ENCODE measurements around the gene RAB17.

Gene RAB17

DNA sequence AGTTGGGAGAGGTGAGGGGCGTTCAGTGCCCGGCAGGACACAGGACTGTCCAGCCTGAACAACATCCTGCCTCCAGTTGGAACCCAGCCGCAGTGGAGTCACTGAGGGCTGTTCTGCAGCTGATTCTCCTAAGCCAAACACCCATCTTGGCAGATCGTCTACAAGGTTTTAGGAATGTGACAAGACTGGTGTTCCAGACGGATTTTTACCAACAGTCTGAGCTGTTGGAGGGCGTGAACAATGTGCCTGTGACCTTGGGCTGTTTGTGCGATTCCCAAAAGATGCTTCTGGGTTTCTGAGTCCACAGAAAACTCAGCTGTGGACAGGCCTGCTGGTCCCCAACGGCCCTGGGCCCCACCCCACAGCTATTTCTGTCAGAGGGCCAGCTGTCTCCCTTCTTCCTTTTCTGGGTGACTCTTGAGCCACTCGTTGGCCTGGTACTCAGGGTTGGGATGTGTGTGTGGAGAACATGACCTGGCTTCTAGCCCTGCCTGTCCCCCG lies 42.6 kb upstream of the RAB17 start:
- no peaks in the 10 kb centered on the region for H3K36me3 ChIP-seq (ENCODE audit: insufficient read depth, low read length)
- no peak overlapping the region for H3K4me3 ChIP-seq (ENCODE audit: low read depth, low read length, poor library complexity, severe bottlenecking)
- TF ChIP-seq EZH2 (IDR thresholded peaks at IDR 0.05; ENCODE audit: borderline replicate concordance, low read length) (no peak), CTCF (IDR thresholded peaks at IDR 0.05; ENCODE audit: low read length) (no peak)
- no peak overlapping the region for H3K9ac ChIP-seq (ENCODE audit: low read length)
- no peaks in the 10 kb centered on the region for H4K20me1 ChIP-seq (ENCODE audit: insufficient read depth, low read length)
- no peak overlapping the region for H3K4me2 ChIP-seq (ENCODE audit: low read length)
- H3K9me3 ChIP-seq (ENCODE audit: low read length): no peaks in the 10 kb centered on the region
- no peaks in the 10 kb centered on the region for H3K4me1 ChIP-seq (ENCODE audit: insufficient read depth, low read length, severe bottlenecking)
- no peaks in the 10 kb centered on the region for H3K79me2 ChIP-seq (ENCODE audit: insufficient read depth, low read length)
- H3K9me2 ChIP-seq (ENCODE audit: low read depth, low read length): no peaks in the 10 kb centered on the region
- no peak overlapping the region for H3K27ac ChIP-seq (ENCODE audit: low read depth, low read length, poor library complexity, severe bottlenecking)
- H3K27me3 ChIP-seq (ENCODE audit: insufficient read depth, low read length): no peaks in the 10 kb centered on the region; the same call in 1 of the 2 replicates
- H3F3A ChIP-seq (ENCODE audit: insufficient read depth, low read length): no peaks in the 10 kb centered on the region
- no peak overlapping the region for H2AFZ ChIP-seq (ENCODE audit: low read length)

GRCh38 chr2:237631801-237632585 lies 41.5 kb upstream of the RAB17 start:
- H3K4me1 ChIP-seq (ENCODE audit: insufficient read depth, low read length, severe bottlenecking): no peaks in the 10 kb centered on the region
- H3K9me3 ChIP-seq (ENCODE audit: low read length): no peaks in the 10 kb centered on the region
- no peaks in the 10 kb centered on the region for H4K20me1 ChIP-seq (ENCODE audit: insufficient read depth, low read length)
- H3K9me2 ChIP-seq (ENCODE audit: low read depth, low read length): no peaks in the 10 kb centered on the region
- H2AFZ ChIP-seq (ENCODE audit: low read length): no peak overlapping the region
- H3F3A ChIP-seq (ENCODE audit: insufficient read depth, low read length): no peaks in the 10 kb centered on the region
- H3K4me2 ChIP-seq (ENCODE audit: low read length): no peak overlapping the region
- no peak overlapping the region for H3K9ac ChIP-seq (ENCODE audit: low read length)
- TF ChIP-seq EZH2 (IDR thresholded peaks at IDR 0.05; ENCODE audit: borderline replicate concordance, low read length) (no peak), CTCF (IDR thresholded peaks at IDR 0.05; ENCODE audit: low read length) (no peak)
- H3K27me3 ChIP-seq (ENCODE audit: insufficient read depth, low read length): no peaks in the 10 kb centered on the region; the same call in 1 of the 2 replicates
- H3K4me3 ChIP-seq (ENCODE audit: low read depth, low read length, poor library complexity, severe bottlenecking): no peak overlapping the region
- no peaks in the 10 kb centered on the region for H3K79me2 ChIP-seq (ENCODE audit: insufficient read depth, low read length)
- no peak overlapping the region for H3K27ac ChIP-seq (ENCODE audit: low read depth, low read length, poor library complexity, severe bottlenecking)
- no peaks in the 10 kb centered on the region for H3K36me3 ChIP-seq (ENCODE audit: insufficient read depth, low read length)

DNA sequence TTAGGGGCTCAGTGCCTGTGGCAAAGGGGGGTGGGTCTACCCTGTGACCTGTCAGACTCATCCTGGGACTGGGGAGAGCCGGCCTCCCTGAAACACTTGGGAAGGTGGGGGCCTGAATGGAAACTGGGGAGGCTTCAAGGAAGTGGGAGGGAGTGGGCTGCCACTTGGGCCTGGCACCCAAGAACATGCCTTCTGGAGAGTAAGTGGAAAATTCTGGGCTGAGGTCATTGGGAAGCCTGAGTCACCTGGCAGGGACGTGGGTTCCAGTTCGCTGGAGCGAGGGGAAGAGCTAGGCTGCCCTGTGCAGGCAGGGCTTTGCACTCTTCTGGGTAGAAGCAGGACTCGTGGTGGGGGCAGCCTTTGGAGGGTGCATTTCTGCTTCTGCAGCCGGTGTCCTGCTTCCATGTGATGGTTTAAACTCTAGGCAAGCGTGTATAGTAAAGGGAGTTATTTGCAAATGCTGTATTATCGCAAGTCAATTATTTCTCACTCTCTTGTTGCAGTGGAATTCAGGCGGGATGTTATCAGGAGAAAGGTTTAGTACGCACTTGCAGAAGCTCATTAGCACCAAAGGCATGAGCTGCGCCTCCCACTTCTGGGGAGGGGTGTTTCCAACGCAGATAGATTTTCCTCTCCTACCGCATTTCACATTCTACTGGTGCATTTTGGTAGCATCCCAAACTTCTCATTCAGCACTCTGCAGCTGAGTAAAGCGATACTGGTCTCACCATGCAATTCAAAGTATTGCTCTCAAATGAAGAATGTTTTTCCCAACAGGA lies 40.7 kb upstream of the RAB17 start:
- H3K9ac ChIP-seq (ENCODE audit: low read length): no peak overlapping the region

More for the DNA sequence above, 40.7 kb upstream of the RAB17 start:
- H2AFZ ChIP-seq (ENCODE audit: low read length): no peak overlapping the region
- H3K9me3 ChIP-seq (ENCODE audit: low read length): no peaks in the 10 kb centered on the region
- no peaks in the 10 kb centered on the region for H3K9me2 ChIP-seq (ENCODE audit: low read depth, low read length)
- H3K27ac ChIP-seq (ENCODE audit: low read depth, low read length, poor library complexity, severe bottlenecking): no peak overlapping the region
- H3K4me2 ChIP-seq (ENCODE audit: low read length): no peak overlapping the region
- no peaks in the 10 kb centered on the region for H3F3A ChIP-seq (ENCODE audit: insufficient read depth, low read length)
- H3K36me3 ChIP-seq (ENCODE audit: insufficient read depth, low read length): no peaks in the 10 kb centered on the region
- H3K4me1 ChIP-seq (ENCODE audit: insufficient read depth, low read length, severe bottlenecking): no peaks in the 10 kb centered on the region
- no peaks in the 10 kb centered on the region for H3K79me2 ChIP-seq (ENCODE audit: insufficient read depth, low read length)
- no peak overlapping the region for H3K4me3 ChIP-seq (ENCODE audit: low read depth, low read length, poor library complexity, severe bottlenecking)
- no peaks in the 10 kb centered on the region for H4K20me1 ChIP-seq (ENCODE audit: insufficient read depth, low read length)
- TF ChIP-seq CTCF (IDR thresholded peaks at IDR 0.05; ENCODE audit: low read length) (no peak), EZH2 (IDR thresholded peaks at IDR 0.05; ENCODE audit: borderline replicate concordance, low read length) (no peak)
- H3K27me3 ChIP-seq (ENCODE audit: insufficient read depth, low read length): no peaks in the 10 kb centered on the region; the same call in 1 of the 2 replicates
